Keratinocyte (primary cell): Measurements from ENCODE around the gene TTC9B. TPM values are rescaled to one million over a fixed set of nuclear protein-coding genes. Genes with fewer than 3 reads are reported as not detected.

Experiments used
- DNase-seq: peaks from one replicate; pipeline ENCODE4 v3.0.0-alpha.2; 2011; ENCODE audit warnings: low read depth, missing footprints, low spot score
- FAIRE-seq: peaks from 2 replicates; lab custom pipeline; 2011; peaks lifted over from hg19 to GRCh38; lab: Jason Lieb, UNC
- H2AFZ ChIP-seq: 2 replicates; pipeline ENCODE4 v1.6.0; 2012; ENCODE audit warnings: low read length, control low read depth, inconsistent platforms; ENCODE audit not compliant: control insufficient read depth
- H3K27ac ChIP-seq: 2 replicates; pipeline ENCODE4 v1.5.1; 2011; ENCODE audit warnings: low read length; ENCODE audit not compliant: control insufficient read depth, insufficient read depth
- H3K27me3 ChIP-seq: 3 replicates; pipeline ENCODE4 v1.6.0; 2011; ENCODE audit warnings: low read length; ENCODE audit not compliant: control insufficient read depth, insufficient read depth; ENCODE audit errors: extremely low read depth
- H3K36me3 ChIP-seq, 2 experiments: 2 replicates in 1 of 2; 3 replicates in 1 of 2; pipeline ENCODE4 v1.5.1; 2011; ENCODE audit warnings: low read length in 2 of 2, mild to moderate bottlenecking in 1 of 2; ENCODE audit not compliant: control insufficient read depth in 2 of 2, insufficient read depth in 2 of 2; ENCODE audit errors: extremely low read depth in 1 of 2
- H3K4me1 ChIP-seq: 3 replicates; pipeline ENCODE4 v1.5.1; 2011; ENCODE audit warnings: low read length; ENCODE audit not compliant: control insufficient read depth, insufficient read depth; ENCODE audit errors: extremely low read depth
- H3K4me2 ChIP-seq: 3 replicates; pipeline ENCODE4 v1.6.0; 2011; ENCODE audit warnings: low read depth, low read length; ENCODE audit not compliant: control insufficient read depth, insufficient read depth; ENCODE audit errors: extremely low read depth
- H3K4me3 ChIP-seq, 3 experiments: fragments of 200-600 bp in 1 of 3; sonication (generic) in 1 of 3; 2 replicates in 2 of 3; 3 replicates in 1 of 3; pipeline ENCODE4 v1.5.1; 2011 to 2016; ENCODE audit warnings: low read length in 3 of 3, mild to moderate bottlenecking in 3 of 3, control low read depth in 2 of 3, inconsistent platforms in 1 of 3, low read depth in 1 of 3, mixed read lengths in 1 of 3, mixed run types in 1 of 3, moderate library complexity in 1 of 3; ENCODE audit not compliant: control insufficient read depth in 2 of 3, insufficient read depth in 2 of 3; ENCODE audit errors: extremely low read depth in 1 of 3
- H3K79me2 ChIP-seq: 2 replicates; pipeline ENCODE4 v1.6.0; 2012; ENCODE audit warnings: low read length; ENCODE audit not compliant: control insufficient read depth, insufficient read depth
- H3K9ac ChIP-seq: 3 replicates; pipeline ENCODE4 v1.6.0; 2011; ENCODE audit warnings: low read length; ENCODE audit not compliant: control insufficient read depth, insufficient read depth; ENCODE audit errors: extremely low read depth
- H3K9me1 ChIP-seq: 3 replicates; pipeline ENCODE4 v1.6.0; 2011; ENCODE audit warnings: low read length; ENCODE audit not compliant: control insufficient read depth, insufficient read depth; ENCODE audit errors: extremely low read depth
- H3K9me3 ChIP-seq: 2 replicates; pipeline ENCODE4 v1.5.1; 2012; ENCODE audit warnings: low read depth, low read length; ENCODE audit not compliant: control insufficient read depth
- H4K20me1 ChIP-seq: 3 replicates; pipeline ENCODE4 v1.6.0; 2011; ENCODE audit warnings: low read length; ENCODE audit not compliant: control insufficient read depth, insufficient read depth; ENCODE audit errors: extremely low read depth
- CTCF ChIP-seq, 3 experiments: IDR thresholded peaks in 1 of 3; conservative IDR thresholded peaks in 1 of 3; optimal IDR thresholded peaks in 1 of 3; 2 replicates in 2 of 3; 3 replicates in 1 of 3; pipeline versions ENCODE3 to v1.5.1; 2011; ENCODE audit warnings: low read length in 3 of 3, mild to moderate bottlenecking in 3 of 3, moderate library complexity in 2 of 3, control low read depth in 1 of 3, inconsistent platforms in 1 of 3; ENCODE audit not compliant: insufficient read depth in 2 of 3; ENCODE audit errors: extremely low read depth in 1 of 3
- EZH2 ChIP-seq: IDR thresholded peaks from one replicate; pipeline ENCODE4 v1.6.1; 2012; ENCODE audit warnings: inconsistent platforms, mild to moderate bottlenecking, low read length, moderate library complexity
- dilution Hi-C: fragments of 300-500 bp; cut with MboI; formaldehyde crosslinking; loops from one replicate; pipeline ENCODE4 v1.7.0; 2020; ENCODE audit warnings: low sequenced_read_pairs; ENCODE audit not compliant: extremely low pct_ligation_motif_present
- polyA plus RNA-seq, 5 experiments: library from polyadenylated mRNA; depleted of rRNA in 3 of 5; stranded (reverse) in 3 of 5; stranded (forward) in 1 of 5; unstranded in 1 of 5; fragments of >200 nt; gene quantifications; 1 replicate in 1 of 5; 2 replicates in 3 of 5; 3 replicates in 1 of 5; pipeline versions ENCODE4 v1.2.1 to v1.2.3, GENCODE V29; 2011 to 2012; ENCODE audit warnings: missing spikeins in 2 of 5, low read depth in 1 of 5, low replicate concordance in 1 of 5

The TTC9B gene
- polyA plus RNA-seq, 1 donor (not counting 4 experiments of a cell fraction or from before 2014, with no cell fraction given): not detected

DNA sequence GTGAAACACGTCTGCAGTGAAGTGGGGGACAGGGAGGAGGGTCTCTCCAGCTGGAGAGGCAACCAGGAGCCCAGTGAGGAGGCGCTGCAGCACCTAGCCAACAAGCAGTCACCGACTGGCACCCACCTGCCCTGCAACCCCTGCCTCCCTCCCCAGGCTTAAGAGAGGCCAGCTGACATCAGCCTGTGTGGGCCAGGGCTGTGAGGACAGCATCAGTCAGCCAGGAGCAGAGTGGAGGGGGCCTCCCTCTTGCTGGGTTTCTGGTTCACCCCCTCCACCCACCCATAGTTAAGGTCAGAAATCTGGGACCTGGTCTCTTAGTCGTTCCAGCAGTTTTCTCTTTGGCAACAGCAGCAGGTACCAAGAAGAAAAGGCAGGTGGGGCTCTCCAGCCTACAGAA, 33.8 kb upstream of the TTC9B start:
- Histone ChIP-seq H3K79me2 (peaks cover 13% of the 10 kb centered on the region), H3K36me3 (peaks cover 8 to 24% of the 10 kb centered on the region in 2 experiments), H3K9me1 (no peaks in the 10 kb centered on the region), H4K20me1 (peaks cover 3% of the 10 kb centered on the region), H3K4me1 (peaks cover 2% of the 10 kb centered on the region), H3K27ac (no peak overlapping the region), H3K4me3 (no peak overlapping the region), H3K9me3 (no peaks in the 10 kb centered on the region), H3K27me3 (no peaks in the 10 kb centered on the region), H2AFZ (no peak overlapping the region), H3K4me2 (no peak overlapping the region), H3K9ac (no peak overlapping the region)
- DNase-seq (no peak), FAIRE-seq (no peak)
- no peak for TF ChIP-seq EZH2
- TF ChIP-seq CTCF (optimal IDR thresholded peaks at IDR 0.05 in 1 of 3, IDR thresholded peaks at IDR 0.05 in 1 of 3, conservative IDR thresholded peaks at IDR 0.05 in 1 of 3; ENCODE audit: extremely low read depth in 1 of 3, insufficient read depth in 2 of 3, low read length in 3 of 3): no peak
- dilution Hi-C loops: no loop called here

DNA sequence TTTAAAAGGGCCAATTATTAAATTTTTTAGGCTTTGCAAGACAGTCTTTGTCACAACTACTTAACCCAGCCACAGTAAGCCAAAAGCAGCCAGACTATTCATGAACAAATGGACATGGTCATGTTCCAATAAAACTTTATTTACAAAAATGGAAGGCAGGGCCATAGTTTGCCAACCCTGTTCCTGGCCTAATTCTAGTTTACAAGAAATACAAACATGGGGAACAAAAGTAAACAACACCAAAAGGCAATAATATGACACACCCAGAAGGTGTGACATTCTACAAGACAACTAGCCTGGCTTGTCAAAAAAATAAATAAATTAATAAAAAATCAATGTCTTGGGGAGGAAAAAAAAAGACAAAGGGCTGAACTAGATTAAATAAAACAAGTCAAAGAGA, 33.1 kb upstream of the TTC9B start:
- Histone ChIP-seq H3K9me1 (no peaks in the 10 kb centered on the region), H3K4me1 (no peaks in the 10 kb centered on the region), H3K9me3 (no peaks in the 10 kb centered on the region), H3K27ac (no peak overlapping the region), H3K9ac (no peak overlapping the region), H3K79me2 (peaks cover 11% of the 10 kb centered on the region), H3K4me2 (no peak overlapping the region), H3K4me3 (no peak overlapping the region), H3K27me3 (no peaks in the 10 kb centered on the region), H4K20me1 (no peaks in the 10 kb centered on the region), H2AFZ (no peak overlapping the region), H3K36me3 (peaks cover under 1 to 21% of the 10 kb centered on the region in 2 experiments)
- FAIRE-seq (no peak), DNase-seq (no peak)
- dilution Hi-C loops: no loop called here
- no peak for TF ChIP-seq CTCF (optimal IDR thresholded peaks at IDR 0.05 in 1 of 3, IDR thresholded peaks at IDR 0.05 in 1 of 3, conservative IDR thresholded peaks at IDR 0.05 in 1 of 3; ENCODE audit: extremely low read depth in 1 of 3, insufficient read depth in 2 of 3, low read length in 3 of 3)
- no peak for TF ChIP-seq EZH2
